ENCODE data around the gene AGPS.

AGPS gene

GRCh38 chr2:177392373-177393202, at the start of gene AGPS:
AGPS (plus strand) TSS chr2:177392773; CDS start chr2:177392790, 17 bp downstream.
- Histone ChIP-seq H3K27me3 (ENCODE audit: insufficient read depth, low read depth, severe bottlenecking) (no peaks in the 10 kb centered on the region), H3K4me3 (ENCODE audit: low read depth, low read length) (peak within 1 kb of the TSS; percentile 99), H3K27ac (peak within 1 kb of the TSS; percentile 86), H3K36me3 (peaks cover 12% of the 10 kb centered on the region), H3K9me3 (ENCODE audit: severe bottlenecking) (no peaks in the 10 kb centered on the region)
- peak; percentile 79 for DNase-seq
- TF ChIP-seq CTCF (IDR thresholded peaks at IDR 0.05; ENCODE audit: low read depth, low read length): no peak

- Histone ChIP-seq H3K4me3 (ENCODE audit: low read depth, low read length) (no peak overlapping the region), H3K27ac (no peak overlapping the region), H3K36me3 (no peaks in the 10 kb centered on the region), H3K9me3 (ENCODE audit: severe bottlenecking) (no peaks in the 10 kb centered on the region), H3K27me3 (ENCODE audit: insufficient read depth, low read depth, severe bottlenecking) (no peaks in the 10 kb centered on the region)
- no peak for TF ChIP-seq CTCF (IDR thresholded peaks at IDR 0.05; ENCODE audit: low read depth, low read length)
- no peak for DNase-seq
Observed at GRCh38 chr2:177343773-177344172, 48.8 kb upstream of the AGPS start.

DNA sequence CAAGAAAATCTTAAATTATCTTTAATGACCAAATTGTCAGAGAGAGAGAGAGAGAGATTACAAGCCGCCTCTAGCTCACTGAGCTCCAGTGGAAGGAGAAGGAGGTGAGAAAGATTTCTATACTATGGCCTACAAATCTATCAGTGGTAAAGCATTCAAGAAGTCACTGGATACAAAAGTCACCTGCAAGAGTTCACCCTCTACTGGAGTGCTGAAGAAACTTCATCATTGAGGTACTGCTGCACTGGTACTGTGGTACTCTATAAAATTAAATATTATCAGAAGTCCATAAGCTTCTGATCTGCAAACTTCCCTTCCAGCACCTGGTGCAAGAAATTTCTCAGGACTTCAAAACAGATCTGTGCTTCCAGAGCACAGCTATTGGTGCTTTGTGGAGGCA, 48.3 kb upstream of the AGPS start:
- no peak overlapping the region for H3K4me3 ChIP-seq (ENCODE audit: low read depth, low read length)
- no peak for DNase-seq
- no peaks in the 10 kb centered on the region for H3K9me3 ChIP-seq (ENCODE audit: severe bottlenecking)
- no peaks in the 10 kb centered on the region for H3K36me3 ChIP-seq
- no peak for TF ChIP-seq CTCF (IDR thresholded peaks at IDR 0.05; ENCODE audit: low read depth, low read length)
- H3K27ac ChIP-seq: no peak overlapping the region
- no peaks in the 10 kb centered on the region for H3K27me3 ChIP-seq (ENCODE audit: insufficient read depth, low read depth, severe bottlenecking)

- no peak for DNase-seq
- Histone ChIP-seq H3K36me3 (no peaks in the 10 kb centered on the region), H3K4me3 (ENCODE audit: low read depth, low read length) (no peak overlapping the region), H3K27me3 (ENCODE audit: insufficient read depth, low read depth, severe bottlenecking) (no peaks in the 10 kb centered on the region), H3K27ac (no peak overlapping the region), H3K9me3 (ENCODE audit: severe bottlenecking) (no peaks in the 10 kb centered on the region)
- TF ChIP-seq CTCF (IDR thresholded peaks at IDR 0.05; ENCODE audit: low read depth, low read length): no peak
Observed at GRCh38 chr2:177346192-177346591, 46.4 kb upstream of the AGPS start.

- no peak for DNase-seq
- H3K27ac ChIP-seq: no peak overlapping the region
- no peaks in the 10 kb centered on the region for H3K9me3 ChIP-seq (ENCODE audit: severe bottlenecking)
- no peak overlapping the region for H3K4me3 ChIP-seq (ENCODE audit: low read depth, low read length)
- no peaks in the 10 kb centered on the region for H3K36me3 ChIP-seq
- TF ChIP-seq CTCF (IDR thresholded peaks at IDR 0.05; ENCODE audit: low read depth, low read length): no peak
- H3K27me3 ChIP-seq (ENCODE audit: insufficient read depth, low read depth, severe bottlenecking): no peaks in the 10 kb centered on the region
Observed at GRCh38 chr2:177347570-177347969, 45.0 kb upstream of the AGPS start.
